A204.1 (cell line): ENCODE data around the gene CNGB1.
"Not testable (repeated sequence)": the region's sequence is repeated elsewhere in the genome, so short reads cannot be mapped to it uniquely, and the experiment has no call there.

ENCODE experiments used
- FAIRE-seq: peaks from 2 replicates; lab custom pipeline; 2012; peaks lifted over from hg19 to GRCh38; lab: Jason Lieb, UNC

CNGB1 gene

DNA sequence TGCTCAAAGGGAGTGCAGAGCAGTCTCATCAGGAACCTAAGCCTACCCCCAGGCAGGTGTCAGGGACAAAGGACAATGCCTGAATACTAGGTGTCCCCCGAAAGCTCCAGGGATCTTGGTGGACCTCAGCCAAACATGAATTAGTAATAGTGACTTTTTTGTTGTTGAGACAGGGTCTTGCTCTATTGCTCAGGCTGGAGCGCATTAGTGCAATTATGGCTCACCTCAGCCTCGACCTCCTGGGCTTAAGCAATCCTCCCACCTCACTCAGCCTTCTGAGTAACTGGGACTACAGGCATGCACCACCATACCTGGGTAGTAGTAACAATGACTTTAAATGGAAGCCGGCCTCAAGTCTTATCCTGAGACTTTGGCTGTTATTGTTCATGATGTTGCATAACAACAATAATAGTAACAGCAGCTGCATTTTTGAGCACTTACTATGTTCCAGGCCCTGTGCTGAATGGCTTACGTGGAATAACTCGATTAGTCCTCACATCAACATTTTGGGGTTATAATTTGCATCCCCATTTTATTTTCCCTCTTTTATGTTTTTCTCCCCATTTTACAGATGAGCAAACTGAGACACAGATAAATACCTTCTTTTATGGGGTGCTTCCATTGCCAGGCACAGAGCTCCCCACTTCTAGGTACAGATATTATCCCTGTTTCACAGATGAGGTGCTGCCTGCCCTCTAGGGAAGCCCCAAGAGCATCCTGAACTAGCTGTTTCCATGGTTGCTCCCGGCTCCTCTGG, 19.5 kb downstream of the CNGB1 start:
- FAIRE-seq = no peak

DNA sequence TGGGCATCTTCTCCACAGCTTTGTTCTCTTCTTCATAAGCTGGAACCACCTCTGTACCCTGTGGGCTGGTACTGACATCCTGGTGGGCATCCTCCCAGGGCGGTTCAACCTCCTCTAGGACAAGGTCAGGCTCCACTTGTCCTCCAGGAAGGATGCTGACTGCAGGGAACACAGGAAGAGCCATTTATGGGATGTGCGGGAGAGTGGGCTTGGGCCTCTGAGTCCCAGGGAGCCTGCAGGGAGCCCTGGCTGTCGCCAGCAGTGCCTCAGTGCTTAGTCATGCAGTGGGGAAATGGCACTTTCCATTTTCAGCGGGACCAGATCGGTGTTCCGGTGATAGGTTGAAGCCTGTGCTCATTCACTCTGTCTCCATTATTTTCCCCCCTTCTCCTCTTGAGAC, 20.5 kb downstream of the CNGB1 start:
- FAIRE-seq = no peak

GRCh38 chr16:57949595-57950238, 21.2 kb downstream of the CNGB1 start:
- no peak for FAIRE-seq

DNA sequence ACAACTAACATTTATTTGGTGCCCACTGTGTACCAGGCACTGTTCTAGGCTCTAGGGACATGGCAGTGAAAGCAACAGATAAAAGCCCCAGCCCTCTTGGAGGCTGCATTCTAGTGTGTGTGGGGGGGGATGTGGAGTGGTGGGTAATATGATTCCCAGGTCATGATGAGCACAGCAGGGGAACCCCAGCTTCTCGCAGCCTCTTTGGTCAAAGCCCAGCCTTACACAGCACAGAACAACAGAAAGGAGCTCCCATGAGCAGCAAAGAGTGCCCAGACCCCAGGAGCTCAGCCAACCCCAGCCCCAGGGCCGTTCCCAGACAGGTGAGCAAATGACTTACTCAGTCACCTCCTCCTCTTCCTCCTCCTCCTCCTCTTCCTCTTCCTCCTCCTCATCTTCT, 21.9 kb downstream of the CNGB1 start:
- FAIRE-seq = no peak

DNA sequence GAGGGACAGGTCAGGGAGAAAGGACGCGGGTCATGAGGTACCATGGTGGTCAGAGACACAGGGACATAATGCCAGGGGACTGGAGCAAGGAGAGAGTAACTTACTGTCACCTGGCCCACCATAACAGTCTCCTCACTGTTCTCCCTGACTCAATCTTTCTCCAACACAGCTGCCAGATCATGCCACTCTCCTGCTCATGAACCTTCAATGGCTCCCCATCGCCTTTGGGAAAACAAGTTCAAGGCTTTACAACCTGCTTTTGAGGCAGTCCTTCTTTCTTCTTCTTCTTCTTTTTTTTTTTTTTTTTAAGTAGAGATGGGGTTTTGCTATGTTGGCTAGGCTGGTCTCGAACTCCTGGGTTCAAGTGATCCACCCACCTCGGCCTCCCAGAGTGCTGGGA, 22.9 kb downstream of the CNGB1 start:
- no peak for FAIRE-seq

GRCh38 chr16:57947261-57947660, 23.7 kb downstream of the CNGB1 start:
- FAIRE-seq = no peak

DNA sequence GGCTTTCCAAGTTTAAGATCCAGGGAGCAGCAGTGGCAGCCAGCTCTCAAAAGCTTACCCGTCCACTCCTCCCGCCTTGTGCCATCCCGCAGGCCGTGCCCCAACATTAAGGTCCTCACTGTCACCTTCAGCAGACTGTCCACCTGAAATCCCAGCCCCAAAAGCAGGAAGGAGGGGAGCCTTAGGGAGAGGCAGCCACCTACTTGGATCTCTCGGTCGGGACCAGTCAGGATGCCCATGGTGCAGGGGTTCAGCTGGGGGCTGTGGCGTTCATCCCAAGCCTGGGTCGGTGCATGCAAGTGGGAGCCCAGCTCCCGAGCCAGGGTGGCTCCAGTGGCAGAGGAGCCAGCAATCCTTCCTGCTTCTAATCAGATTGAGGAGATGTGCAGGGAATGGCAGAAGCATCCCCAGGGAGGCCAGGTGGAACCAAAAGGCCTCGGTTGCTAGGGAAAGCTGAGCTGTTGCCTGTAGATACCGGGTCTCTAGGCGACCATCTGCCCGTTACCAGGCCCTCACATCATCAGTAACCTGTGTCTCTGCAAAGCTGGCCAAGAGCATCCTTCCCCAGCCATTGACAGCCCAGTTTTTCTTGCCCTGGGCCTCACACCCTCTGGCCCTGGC, 24.6 kb downstream of the CNGB1 start:
- no peak for FAIRE-seq

GRCh38 chr16:57945740-57946138, 25.2 kb downstream of the CNGB1 start:
- FAIRE-seq = no peak

GRCh38 chr16:57944970-57945739, 25.8 kb downstream of the CNGB1 start:
- FAIRE-seq = no peak

GRCh38 chr16:57943381-57943780, 27.5 kb downstream of the CNGB1 start:
- FAIRE-seq = not testable (repeated sequence)

DNA sequence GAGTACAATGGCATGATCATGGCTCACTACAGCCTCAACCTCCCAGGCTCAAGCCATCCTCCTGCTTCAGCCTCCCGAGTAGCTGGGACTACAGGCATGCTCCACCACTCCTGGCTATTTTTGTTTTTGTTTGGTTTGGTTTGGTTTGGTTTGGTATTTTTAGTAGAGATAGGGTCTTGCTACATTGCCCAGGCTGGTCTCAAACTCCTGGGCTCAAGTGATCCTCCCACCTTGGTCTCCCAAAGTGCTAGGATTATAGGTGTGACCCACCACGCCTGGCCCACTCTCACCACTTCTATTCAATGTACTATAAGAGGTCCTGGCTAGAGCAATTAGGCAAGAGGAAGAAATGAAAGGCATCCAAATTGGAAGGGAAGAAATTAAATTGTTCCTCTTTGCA, 29.0 kb downstream of the CNGB1 start:
- FAIRE-seq = not testable (repeated sequence)

DNA sequence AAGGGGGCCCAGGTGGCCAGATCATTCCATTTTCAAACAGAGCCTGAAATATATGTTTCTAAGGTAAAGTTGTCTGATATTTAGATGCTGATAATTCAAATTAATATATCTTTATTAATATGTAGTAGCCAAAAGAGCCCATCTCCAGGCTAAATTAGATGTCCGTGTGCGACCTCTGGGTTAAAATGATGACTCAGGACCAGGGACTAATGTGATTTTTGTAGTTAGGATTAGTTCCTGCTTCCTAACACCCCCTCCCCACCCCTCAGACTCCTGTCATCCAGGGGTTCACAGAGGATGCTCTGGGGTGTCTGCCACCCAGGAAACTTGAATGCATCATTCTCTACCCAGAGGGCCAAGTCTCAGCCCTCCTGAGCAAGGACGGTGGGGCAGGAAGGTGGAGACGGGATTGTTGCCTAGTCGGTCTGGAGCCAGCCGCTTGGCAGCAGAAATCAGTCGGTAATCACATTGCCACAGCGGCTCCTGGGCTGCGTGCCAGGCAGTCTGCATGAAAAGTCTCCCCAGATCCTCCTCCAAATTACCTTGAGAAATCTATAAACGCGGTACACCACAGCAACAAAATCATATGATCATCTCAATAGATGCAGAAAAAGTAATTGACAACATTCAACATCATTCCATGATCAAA, 29.8 kb downstream of the CNGB1 start:
- no peak for FAIRE-seq

- no peak for FAIRE-seq
These were observed 30.5 kb downstream of the CNGB1 start for GRCh38 chr16:57940382-57940966.

GRCh38 chr16:57939872-57940224, 31.1 kb downstream of the CNGB1 start:
- FAIRE-seq = no peak

DNA sequence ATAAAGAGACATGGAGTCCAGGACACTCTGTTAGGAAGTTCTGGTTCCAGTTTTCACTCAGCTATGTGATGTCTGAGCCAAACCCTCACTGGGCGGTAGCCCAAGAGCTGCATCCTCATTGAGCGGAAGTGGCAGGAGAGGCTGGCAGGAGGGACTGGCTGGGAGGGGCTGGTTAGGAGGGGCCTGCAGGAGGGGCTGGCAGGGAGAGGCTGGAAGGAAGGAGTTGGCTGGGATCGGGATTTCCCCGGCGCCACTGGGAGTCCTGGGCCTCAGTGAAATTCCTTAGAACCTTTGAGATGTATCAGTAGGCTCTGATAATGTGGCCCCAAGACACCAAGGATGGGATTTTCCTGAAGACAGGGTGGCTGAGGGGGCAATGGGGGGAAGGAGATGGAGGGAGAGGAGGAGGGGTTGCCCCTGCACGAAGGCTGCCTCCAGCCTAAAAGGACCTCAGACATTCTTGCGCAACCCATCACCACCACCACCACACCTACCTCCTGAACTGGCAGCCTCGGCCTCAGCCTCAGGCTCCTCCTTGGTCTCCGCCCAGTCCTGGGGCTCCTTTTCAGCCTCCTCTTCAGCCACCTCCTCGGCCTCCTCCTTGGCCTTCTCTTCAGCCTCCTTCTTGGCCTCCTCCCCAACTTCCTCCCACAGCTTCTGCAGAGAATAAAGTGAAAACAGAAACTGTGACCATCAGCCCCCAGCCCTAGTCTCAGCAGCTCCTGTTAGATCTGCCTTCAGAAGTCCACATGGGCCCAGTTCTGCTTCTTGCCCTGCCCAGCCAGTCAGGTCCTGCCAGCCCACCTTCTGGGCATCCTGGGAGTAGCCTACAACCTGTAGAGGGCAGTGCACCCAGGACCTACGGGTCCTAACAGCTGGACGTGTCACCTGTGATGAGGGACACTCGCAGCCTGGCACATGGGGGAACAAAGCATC, 31.7 kb downstream of the CNGB1 start:
- FAIRE-seq = no peak

DNA sequence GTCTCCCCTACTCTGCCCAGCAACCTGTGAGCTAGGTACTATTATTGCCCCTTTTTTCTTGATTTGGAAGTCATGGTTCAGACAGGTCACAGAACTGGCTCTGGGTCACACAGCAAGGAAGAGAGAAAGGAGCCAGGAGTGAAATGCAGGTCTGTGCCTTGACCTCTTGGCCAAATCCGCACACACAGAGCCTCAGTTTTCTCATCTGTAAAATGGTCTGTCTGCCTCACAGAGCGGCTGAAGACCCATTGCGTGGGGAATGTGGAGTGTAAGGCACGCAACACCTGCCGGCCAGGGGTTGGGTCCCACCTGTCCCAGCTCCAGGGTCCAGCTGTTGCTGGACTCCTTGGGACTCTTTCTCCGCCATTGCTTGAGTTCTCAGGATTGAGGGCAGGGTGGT, 32.4 kb downstream of the CNGB1 start:
- no peak for FAIRE-seq

DNA sequence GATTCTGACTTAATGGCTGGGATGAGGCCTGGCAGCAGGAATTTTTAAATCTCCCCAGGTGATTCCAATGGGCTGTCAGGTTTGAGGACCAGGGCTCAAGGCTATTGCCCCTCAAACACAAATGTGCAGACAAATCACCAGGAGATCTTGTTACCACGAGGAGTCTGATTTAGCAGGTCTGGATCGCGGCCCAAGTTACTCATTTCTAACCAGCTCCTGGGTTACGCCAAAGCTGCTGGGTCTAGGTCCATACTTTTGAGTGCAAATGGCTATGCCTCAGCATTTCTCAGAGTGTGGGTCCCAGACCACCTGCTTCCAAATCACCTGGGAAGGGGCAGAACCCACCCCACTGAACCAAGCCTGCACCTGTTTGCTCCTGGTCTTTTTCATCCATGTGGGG, 33.1 kb downstream of the CNGB1 start:
- no peak for FAIRE-seq

DNA sequence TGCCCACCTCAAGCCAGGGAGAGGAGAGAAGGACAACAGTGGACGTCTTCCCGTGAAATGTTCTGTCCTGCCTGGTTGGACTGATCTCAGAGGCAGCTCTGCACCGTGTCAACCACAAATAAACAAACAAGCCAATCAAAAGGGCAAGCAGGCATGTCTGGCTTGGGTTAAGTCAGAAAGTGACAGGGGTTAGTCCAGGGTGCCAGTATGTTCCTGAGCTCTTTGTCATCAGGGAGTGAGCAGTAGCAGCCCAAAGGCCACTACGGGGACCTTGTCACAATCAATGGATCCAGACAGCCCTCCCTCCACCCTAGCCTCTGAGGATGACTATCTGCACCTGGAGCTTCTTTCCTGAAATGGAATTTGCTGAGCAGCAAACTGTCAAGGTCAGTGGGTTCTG, 35.0 kb downstream of the CNGB1 start:
- no peak for FAIRE-seq

DNA sequence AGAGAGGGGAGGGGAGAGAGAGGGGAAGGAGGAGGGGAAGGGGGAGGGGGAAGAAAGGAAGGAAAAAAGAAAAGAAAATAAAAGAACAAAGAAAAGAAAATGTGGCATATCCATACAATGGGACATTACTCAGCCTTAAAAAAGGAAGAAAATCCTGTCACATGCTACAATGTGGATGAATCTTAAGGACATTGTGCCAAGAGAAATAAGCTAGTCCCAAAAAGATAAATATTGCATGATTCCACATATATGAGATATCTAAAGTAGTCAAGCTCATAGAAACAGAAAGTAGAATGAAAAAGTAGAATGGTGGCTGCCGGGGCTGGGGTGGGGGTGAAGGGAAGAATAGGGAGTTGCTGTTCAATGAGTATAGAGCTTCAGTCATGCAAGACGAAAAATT, 40.4 kb downstream of the CNGB1 start:
- no peak for FAIRE-seq

DNA sequence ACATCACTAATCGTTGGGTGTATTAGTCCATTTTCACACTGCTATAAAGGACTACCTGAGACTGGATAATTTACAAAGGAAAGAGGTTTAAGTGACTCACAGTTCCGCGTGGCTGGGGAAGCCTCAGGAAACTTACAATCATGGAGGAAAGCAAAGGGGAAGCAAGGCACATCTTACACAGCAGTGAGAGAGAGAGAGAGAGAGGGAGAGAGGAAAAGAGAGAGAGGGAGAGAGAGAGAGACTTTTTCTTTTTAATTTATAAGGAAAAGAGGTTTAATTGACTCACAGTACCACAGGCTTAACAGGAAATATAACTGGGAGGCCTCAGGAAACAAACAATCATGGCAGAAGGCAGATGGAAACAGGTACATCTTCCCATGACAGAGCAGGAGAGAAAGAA, 41.7 kb downstream of the CNGB1 start:
- no peak for FAIRE-seq

DNA sequence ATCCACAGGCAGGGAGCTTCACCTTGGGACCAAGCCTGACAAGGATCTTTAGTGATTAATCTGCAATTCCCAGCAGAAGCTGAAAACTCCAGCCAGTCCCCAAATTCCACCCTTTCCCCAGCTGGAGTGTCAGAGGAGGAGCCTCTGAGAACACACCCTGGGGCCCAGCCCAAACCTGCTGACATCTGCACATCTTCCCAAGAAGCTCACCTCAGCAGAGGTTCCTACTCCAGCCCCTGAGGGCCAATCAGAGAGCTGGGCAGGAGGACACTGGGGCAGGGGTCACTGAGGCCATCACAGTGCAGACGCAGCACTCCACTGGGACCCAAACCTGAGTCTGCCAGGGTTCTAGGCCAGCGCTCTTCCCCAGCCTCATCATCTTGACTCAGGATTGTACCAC, 44.9 kb downstream of the CNGB1 start:
- FAIRE-seq = no peak
